Mesothelial cell of epicardium (in vitro differentiated cells): ENCODE results near the gene SERPINB6. TPM values are rescaled to one million over a fixed set of nuclear protein-coding genes. Genes with fewer than 3 reads are reported as not detected.

Source experiments
- DNase-seq, 2 experiments: peaks; one replicate each; pipeline ENCODE4 v3.0.0; 2021; ENCODE audit warnings: low spot score in 2 of 2; ENCODE audit not compliant: unreplicated experiment in 2 of 2
- H3K27ac Mint-ChIP-seq: 2 replicates; pipeline ENCODE4 v1.8.0; 2021; ENCODE audit warnings: mixed read lengths
- H3K27me3 Mint-ChIP-seq: 2 replicates; pipeline ENCODE4 v1.8.0; 2021; ENCODE audit warnings: low read depth, mixed read lengths
- H3K36me3 Mint-ChIP-seq: 2 replicates; pipeline ENCODE4 v1.8.0; 2021; ENCODE audit warnings: mixed read lengths
- H3K4me1 Mint-ChIP-seq: 2 replicates; pipeline ENCODE4 v1.8.0; 2021; ENCODE audit warnings: mixed read lengths
- H3K4me3 Mint-ChIP-seq: 2 replicates; pipeline ENCODE4 v1.8.0; 2021; ENCODE audit warnings: mild to moderate bottlenecking, moderate library complexity, mixed read lengths
- H3K9me3 Mint-ChIP-seq: 2 replicates; pipeline ENCODE4 v1.8.0; 2021; ENCODE audit warnings: mixed read lengths
- CTCF ChIP-seq: fragments of 200-600 bp; sonication (generic); IDR thresholded peaks from one replicate; pipeline ENCODE4 v1.5.0; 2021; ENCODE audit warnings: antibody characterized with exemption; ENCODE audit not compliant: unreplicated experiment
- total RNA-seq: library from RNA; stranded (reverse); gene quantifications from 3 replicates; pipeline ENCODE4 v1.2.1, GENCODE V29; 2021

SERPINB6 gene
- total RNA-seq, 1 donor from 2014 or later: 93.4 TPM

GRCh38 chr6:2957696-2958330 lies 13.6 kb downstream of the SERPINB6 start:
- H3K9me3 Mint-ChIP-seq: no peaks in the 10 kb centered on the region
- DNase-seq: no peak
- H3K4me3 Mint-ChIP-seq: no peak overlapping the region
- H3K27me3 Mint-ChIP-seq: no peaks in the 10 kb centered on the region
- TF ChIP-seq CTCF: no peak
- H3K27ac Mint-ChIP-seq: no peak overlapping the region
- H3K36me3 Mint-ChIP-seq: peaks cover 13% of the 10 kb centered on the region
- H3K4me1 Mint-ChIP-seq: peaks cover 20% of the 10 kb centered on the region

GRCh38 chr6:2956930-2957685 lies 14.3 kb downstream of the SERPINB6 start:
- Mint-ChIP-seq H3K9me3 (no peaks in the 10 kb centered on the region), H3K27ac (no peak overlapping the region), H3K4me1 (peaks cover 17% of the 10 kb centered on the region), H3K36me3 (peaks cover 16% of the 10 kb centered on the region), H3K4me3 (no peak overlapping the region), H3K27me3 (no peaks in the 10 kb centered on the region)
- peak in 1 of 2 experiments; percentile 7 for DNase-seq
- TF ChIP-seq CTCF: no peak

- DNase-seq: no peak
- Mint-ChIP-seq H3K4me3 (no peak overlapping the region), H3K4me1 (peaks cover 4% of the 10 kb centered on the region), H3K27me3 (no peaks in the 10 kb centered on the region), H3K27ac (peak overlapping the region; percentile 75), H3K9me3 (no peaks in the 10 kb centered on the region), H3K36me3 (peaks cover 28% of the 10 kb centered on the region)
- TF ChIP-seq CTCF: no peak
These were observed 18.3 kb downstream of the SERPINB6 start for GRCh38 chr6:2953098-2953497.

GRCh38 chr6:2952557-2953095 lies 18.7 kb downstream of the SERPINB6 start:
- Mint-ChIP-seq H3K4me3 (no peak overlapping the region), H3K27me3 (no peaks in the 10 kb centered on the region), H3K36me3 (peaks cover 31% of the 10 kb centered on the region), H3K4me1 (peaks cover 4% of the 10 kb centered on the region), H3K9me3 (no peaks in the 10 kb centered on the region), H3K27ac (peak overlapping the region; percentile 75)
- peak; percentile 42 to 83 for DNase-seq
- peak; percentile 93 for TF ChIP-seq CTCF

- Mint-ChIP-seq H3K36me3 (peaks cover 35% of the 10 kb centered on the region), H3K9me3 (no peaks in the 10 kb centered on the region), H3K4me3 (no peak overlapping the region), H3K27ac (no peak overlapping the region), H3K4me1 (peaks cover 4% of the 10 kb centered on the region), H3K27me3 (no peaks in the 10 kb centered on the region)
- no peak for DNase-seq
- TF ChIP-seq CTCF: no peak
These were observed 19.6 kb downstream of the SERPINB6 start for GRCh38 chr6:2951728-2952127.
